Mononuclear cell (primary cell): ENCODE data around the gene WEE2. TPM values are rescaled to one million over a fixed set of nuclear protein-coding genes. Genes with fewer than 3 reads are reported as not detected.

ENCODE experiments used
- H3K27me3 ChIP-seq: 2 replicates; pipeline ENCODE4 v1.6.0; 2011; ENCODE audit warnings: low read length, control low read depth; ENCODE audit not compliant: insufficient read depth
- H3K4me1 ChIP-seq: 2 replicates; pipeline ENCODE4 v1.5.1; 2011; ENCODE audit warnings: mild to moderate bottlenecking, low read length, control low read depth; ENCODE audit not compliant: insufficient read depth
- H3K4me3 ChIP-seq: 2 replicates; pipeline ENCODE4 v1.5.1; 2011; ENCODE audit warnings: mild to moderate bottlenecking, low read length, moderate library complexity
- H3K9me3 ChIP-seq: 2 replicates; pipeline ENCODE4 v1.5.1; 2011; ENCODE audit warnings: low read depth, mild to moderate bottlenecking, control low read depth, low read length
- total RNA-seq: library from RNA; depleted of rRNA; stranded (reverse); fragments of >200 nt; gene quantifications from one replicate; pipeline ENCODE4 v1.2.3, GENCODE V29; 2012

WEE2 gene
- total RNA-seq: 0.31 TPM

- H3K4me1 ChIP-seq: no peaks in the 10 kb centered on the region
- H3K9me3 ChIP-seq: no peaks in the 10 kb centered on the region
- peaks cover 1% of the 10 kb centered on the region for H3K27me3 ChIP-seq
- no peak within 1 kb of the TSS for H3K4me3 ChIP-seq
Observed at GRCh38 chr7:141708351-141708750, at the start of gene WEE2. Gene WEE2 (plus strand): TSS chr7:141708353. CDS start chr7:141708759, 406 bp downstream.

- Histone ChIP-seq H3K4me1 (peaks cover 45% of the 10 kb centered on the region), H3K4me3 (no peak overlapping the region), H3K27me3 (no peaks in the 10 kb centered on the region), H3K9me3 (no peaks in the 10 kb centered on the region)
Observed at GRCh38 chr7:141659501-141659900, 48.7 kb upstream of the WEE2 start.

GRCh38 chr7:141660259-141660658, 47.9 kb upstream of the WEE2 start:
- Histone ChIP-seq H3K27me3 (no peaks in the 10 kb centered on the region), H3K9me3 (no peaks in the 10 kb centered on the region), H3K4me1 (peaks cover 45% of the 10 kb centered on the region), H3K4me3 (no peak overlapping the region)

GRCh38 chr7:141663081-141663849, 44.9 kb upstream of the WEE2 start:
- no peaks in the 10 kb centered on the region for H3K9me3 ChIP-seq
- no peaks in the 10 kb centered on the region for H3K27me3 ChIP-seq
- no peak overlapping the region for H3K4me3 ChIP-seq
- peaks cover 45% of the 10 kb centered on the region for H3K4me1 ChIP-seq

GRCh38 chr7:141664450-141664849, 43.7 kb upstream of the WEE2 start:
- Histone ChIP-seq H3K9me3 (no peaks in the 10 kb centered on the region), H3K4me1 (peaks cover 45% of the 10 kb centered on the region), H3K4me3 (no peak overlapping the region), H3K27me3 (no peaks in the 10 kb centered on the region)

- Histone ChIP-seq H3K4me1 (peaks cover 35% of the 10 kb centered on the region), H3K27me3 (no peaks in the 10 kb centered on the region), H3K4me3 (no peak overlapping the region), H3K9me3 (no peaks in the 10 kb centered on the region)
Observed at GRCh38 chr7:141665208-141666035, 42.7 kb upstream of the WEE2 start.

- H3K27me3 ChIP-seq: no peaks in the 10 kb centered on the region
- H3K4me3 ChIP-seq: no peak overlapping the region
- H3K9me3 ChIP-seq: no peaks in the 10 kb centered on the region
- peaks cover 29% of the 10 kb centered on the region for H3K4me1 ChIP-seq
Observed at GRCh38 chr7:141666071-141666470, 42.1 kb upstream of the WEE2 start.

- no peak overlapping the region for H3K4me3 ChIP-seq
- H3K27me3 ChIP-seq: no peaks in the 10 kb centered on the region
- peaks cover 13% of the 10 kb centered on the region for H3K4me1 ChIP-seq
- no peaks in the 10 kb centered on the region for H3K9me3 ChIP-seq
Observed at GRCh38 chr7:141668853-141669252, 39.3 kb upstream of the WEE2 start.

GRCh38 chr7:141671705-141672496, 36.3 kb upstream of the WEE2 start:
- Histone ChIP-seq H3K27me3 (no peaks in the 10 kb centered on the region), H3K4me1 (peaks cover 28% of the 10 kb centered on the region)

GRCh38 chr7:141673346-141673745, 34.8 kb upstream of the WEE2 start:
- Histone ChIP-seq H3K4me1 (peaks cover 30% of the 10 kb centered on the region), H3K9me3 (no peaks in the 10 kb centered on the region), H3K4me3 (no peak overlapping the region), H3K27me3 (no peaks in the 10 kb centered on the region)

More at GRCh38 chr7:141671705-141672496, 36.3 kb upstream of the WEE2 start:
- no peak overlapping the region for H3K4me3 ChIP-seq
- H3K9me3 ChIP-seq: no peaks in the 10 kb centered on the region

- no peaks in the 10 kb centered on the region for H3K9me3 ChIP-seq
- no peaks in the 10 kb centered on the region for H3K27me3 ChIP-seq
- peaks cover 30% of the 10 kb centered on the region for H3K4me1 ChIP-seq
Observed at GRCh38 chr7:141674171-141674671, 33.9 kb upstream of the WEE2 start.

GRCh38 chr7:141674702-141675101, 33.5 kb upstream of the WEE2 start:
- Histone ChIP-seq H3K4me3 (no peak overlapping the region), H3K4me1 (peaks cover 30% of the 10 kb centered on the region), H3K9me3 (no peaks in the 10 kb centered on the region), H3K27me3 (no peaks in the 10 kb centered on the region)

More at GRCh38 chr7:141674171-141674671, 33.9 kb upstream of the WEE2 start:
- no peak overlapping the region for H3K4me3 ChIP-seq

GRCh38 chr7:141675436-141676215, 32.5 kb upstream of the WEE2 start:
- Histone ChIP-seq H3K4me3 (no peak overlapping the region), H3K4me1 (peaks cover 30% of the 10 kb centered on the region), H3K9me3 (no peaks in the 10 kb centered on the region), H3K27me3 (no peaks in the 10 kb centered on the region)

GRCh38 chr7:141676618-141677017, 31.5 kb upstream of the WEE2 start:
- Histone ChIP-seq H3K9me3 (no peaks in the 10 kb centered on the region), H3K4me1 (peaks cover 27% of the 10 kb centered on the region), H3K4me3 (no peak overlapping the region), H3K27me3 (no peaks in the 10 kb centered on the region)
